Embryonic facial prominence (tissue), 1 donor: ENCODE measurements around the gene MSL3B.

Experiments used
- DNase-seq: peaks from one replicate; pipeline ENCODE4 v3.0.0-alpha.2; 2016; ENCODE audit errors: extremely low spot score

Gene MSL3B

GRCh38 chr2:233853353-233853752 lies 14.8 kb downstream of the MSL3B start:
- DNase-seq, result no peak

- DNase-seq, result no peak
These were observed 16.1 kb downstream of the MSL3B start for GRCh38 chr2:233852056-233852455.

GRCh38 chr2:233851169-233851568 lies 17.0 kb downstream of the MSL3B start:
- DNase-seq, result no peak

- DNase-seq, result no peak
These were observed 17.4 kb downstream of the MSL3B start for GRCh38 chr2:233850745-233851144.

- DNase-seq, result no peak
These were observed 18.4 kb downstream of the MSL3B start for GRCh38 chr2:233849607-233850271.

- DNase-seq, result no peak
These were observed 19.9 kb downstream of the MSL3B start for GRCh38 chr2:233848276-233848675.

GRCh38 chr2:233847248-233847898 lies 20.8 kb downstream of the MSL3B start:
- no peak for DNase-seq

- DNase-seq, result no peak
These were observed 21.6 kb downstream of the MSL3B start for GRCh38 chr2:233846387-233847247.

GRCh38 chr2:233845301-233846060 lies 22.7 kb downstream of the MSL3B start:
- no peak for DNase-seq

GRCh38 chr2:233844836-233845235 lies 23.4 kb downstream of the MSL3B start:
- no peak for DNase-seq

GRCh38 chr2:233844064-233844807 lies 23.9 kb downstream of the MSL3B start:
- DNase-seq, result no peak

- no peak for DNase-seq
These were observed 27.0 kb downstream of the MSL3B start for GRCh38 chr2:233841183-233841582.

- DNase-seq, result no peak
These were observed 27.7 kb downstream of the MSL3B start for GRCh38 chr2:233840520-233840919.

GRCh38 chr2:233839447-233839820 lies 28.8 kb downstream of the MSL3B start:
- no peak for DNase-seq

GRCh38 chr2:233838726-233839446 lies 29.3 kb downstream of the MSL3B start:
- no peak for DNase-seq

- no peak for DNase-seq
These were observed 29.9 kb downstream of the MSL3B start for GRCh38 chr2:233838251-233838650.

- peak; percentile 9 for DNase-seq
These were observed 30.4 kb downstream of the MSL3B start for GRCh38 chr2:233837694-233838229.

- no peak for DNase-seq
These were observed 31.8 kb downstream of the MSL3B start for GRCh38 chr2:233836359-233836758.

- DNase-seq, result no peak
These were observed 32.7 kb downstream of the MSL3B start for GRCh38 chr2:233835230-233836186.
